Endothelial cell of umbilical vein (primary cell): ENCODE results near the gene SPAG16. TPM values are rescaled to one million over a fixed set of nuclear protein-coding genes. Genes with fewer than 3 reads are reported as not detected.
A peak's percentile ranks its signal among the peaks of the same experiment; 100 is the strongest.

Experiments
- BruUV-seq: library from RNA; stranded (reverse); fragments of 400-500 nt; replicated peaks from 2 replicates; lab custom pipeline; 2021; lab: Mats Ljungman, UMichigan
- CTCF ChIA-PET: fragments of 300-600, 350-600 bp; sonication (Branson Sonifier 250); formaldehyde crosslinking; loops from one replicate; lab custom pipeline; 2021; ENCODE audit warnings: antibody characterized with exemption, inconsistent platforms; lab: Charles Lee
- POLR2A ChIA-PET: fragments of 300-600, 350-600 bp; sonication (Branson Sonifier 250); formaldehyde crosslinking; loops from one replicate; lab custom pipeline; 2021; ENCODE audit warnings: antibody characterized with exemption, inconsistent platforms; lab: Charles Lee
- DNase-seq: peaks from one replicate; pipeline ENCODE4 v3.0.0-alpha.2; 2011; ENCODE audit warnings: low read depth, low spot score
- FAIRE-seq: peaks from 2 replicates; lab custom pipeline; 2011; peaks lifted over from hg19 to GRCh38; lab: Jason Lieb, UNC
- H2AFZ ChIP-seq: 2 replicates; pipeline ENCODE4 v1.6.0; 2012; ENCODE audit warnings: low read depth, low read length, control low read depth, inconsistent platforms
- H3K27ac ChIP-seq: 2 replicates; pipeline ENCODE4 v1.5.1; 2011; ENCODE audit warnings: low read depth, mild to moderate bottlenecking, control low read depth, low read length, moderate library complexity; ENCODE audit not compliant: insufficient read depth
- H3K27me3 ChIP-seq, 2 experiments: 2 replicates each; pipeline versions ENCODE4 v1.6.0 to v1.6.1; 2011; ENCODE audit warnings: low read length in 2 of 2, mixed read lengths in 1 of 2; ENCODE audit not compliant: control insufficient read depth in 2 of 2, insufficient read depth in 2 of 2
- H3K36me3 ChIP-seq, 2 experiments: 2 replicates in 1 of 2; 3 replicates in 1 of 2; pipeline ENCODE4 v1.5.1; 2011; ENCODE audit warnings: low read length in 2 of 2, mild to moderate bottlenecking in 1 of 2, moderate library complexity in 1 of 2; ENCODE audit not compliant: control insufficient read depth in 2 of 2, insufficient read depth in 2 of 2; ENCODE audit errors: extremely low read depth in 1 of 2
- H3K4me1 ChIP-seq: 3 replicates; pipeline ENCODE4 v1.5.1; 2011; ENCODE audit warnings: mild to moderate bottlenecking, low read length; ENCODE audit not compliant: control insufficient read depth, insufficient read depth; ENCODE audit errors: extremely low read depth
- H3K4me2 ChIP-seq: 2 replicates; pipeline ENCODE4 v1.6.1; 2011; ENCODE audit warnings: low read length, control low read depth, mixed read lengths; ENCODE audit not compliant: insufficient read depth
- H3K4me3 ChIP-seq, 3 experiments: fragments of 200-600 bp in 1 of 3; sonication (generic), shearing (Covaris generic) in 1 of 3; replicated peaks in 1 of 3; 2 replicates each; pipeline ENCODE4 v1.5.1; 2011 to 2016; ENCODE audit warnings: control low read depth in 3 of 3, low read length in 3 of 3, mild to moderate bottlenecking in 2 of 3, inconsistent platforms in 1 of 3, low read depth in 1 of 3, moderate library complexity in 1 of 3; ENCODE audit not compliant: insufficient read depth in 1 of 3
- H3K79me2 ChIP-seq: 2 replicates; pipeline ENCODE4 v1.6.0; 2012; ENCODE audit warnings: low read length, inconsistent platforms; ENCODE audit not compliant: control insufficient read depth, insufficient read depth
- H3K9ac ChIP-seq: replicated peaks from 2 replicates; pipeline ENCODE3; 2011; ENCODE audit warnings: low read length, control low read depth; ENCODE audit not compliant: insufficient read depth; ENCODE audit errors: extremely low read depth
- H3K9me1 ChIP-seq: replicated peaks from 3 replicates; pipeline ENCODE4 v1.6.0; 2011; ENCODE audit warnings: mild to moderate bottlenecking, low read length; ENCODE audit not compliant: control insufficient read depth, insufficient read depth; ENCODE audit errors: extremely low read depth
- H3K9me3 ChIP-seq: replicated peaks from 2 replicates; pipeline ENCODE4 v1.5.1; 2012; ENCODE audit warnings: low read length, inconsistent platforms; ENCODE audit not compliant: control insufficient read depth, insufficient read depth
- H4K20me1 ChIP-seq: replicated peaks from 2 replicates; pipeline ENCODE3; 2011; ENCODE audit warnings: mild to moderate bottlenecking, low read length; ENCODE audit not compliant: control insufficient read depth, insufficient read depth; ENCODE audit errors: extremely low read depth
- CTCF ChIP-seq, 2 donors: IDR thresholded peaks; 1 replicate in 1 of 2; 2 replicates in 1 of 2; pipeline ENCODE4 v1.5.1; 2011; ENCODE audit warnings: low read length in 2 of 2, mild to moderate bottlenecking in 2 of 2, moderate library complexity in 2 of 2, control low read depth in 1 of 2, inconsistent platforms in 1 of 2, low read depth in 1 of 2; ENCODE audit not compliant: insufficient read depth in 1 of 2; ENCODE audit errors: extremely low read depth in 1 of 2
- EZH2 ChIP-seq: IDR thresholded peaks from 2 replicates; pipeline ENCODE4 v1.6.1; 2012; ENCODE audit warnings: borderline replicate concordance, low read depth, mild to moderate bottlenecking, moderate library complexity, low read length, inconsistent platforms; ENCODE audit not compliant: severe bottlenecking
- FOS ChIP-seq: IDR thresholded peaks from 2 replicates; pipeline ENCODE4 v1.6.1; 2011; ENCODE audit warnings: mild to moderate bottlenecking, low read length, moderate library complexity, borderline replicate concordance; ENCODE audit not compliant: insufficient read depth
- GATA2 ChIP-seq: IDR thresholded peaks from 2 replicates; pipeline ENCODE4 v1.7.0; 2011; ENCODE audit warnings: low read depth, mild to moderate bottlenecking, moderate library complexity, mixed read lengths, low read length; ENCODE audit not compliant: insufficient read length, insufficient read depth
- JUN ChIP-seq: IDR thresholded peaks from 2 replicates; pipeline ENCODE4 v1.6.1; 2011; ENCODE audit warnings: borderline replicate concordance, low read depth; ENCODE audit not compliant: insufficient read length, insufficient read depth
- MYC ChIP-seq: IDR thresholded peaks from one replicate; pipeline ENCODE4 v1.6.1; 2011; ENCODE audit warnings: mild to moderate bottlenecking, low read depth, low read length
- POLR2A ChIP-seq: IDR thresholded peaks from 2 replicates; pipeline ENCODE4 v1.6.1; 2012; ENCODE audit warnings: low read depth, mild to moderate bottlenecking, control low read depth, low read length
- POLR2AphosphoS5 ChIP-seq: IDR thresholded peaks from 2 replicates; pipeline ENCODE4 v1.6.1; 2012; ENCODE audit warnings: low read depth, mild to moderate bottlenecking, control low read depth, low read length, moderate library complexity; ENCODE audit not compliant: insufficient read depth
- dilution Hi-C: fragments of 300-500 bp; cut with MboI; formaldehyde crosslinking; loops from one replicate; pipeline ENCODE4 v1.15.0; 2019; ENCODE audit warnings: low sequenced_read_pairs; ENCODE audit not compliant: extremely low pct_ligation_motif_present
- intact Hi-C: fragments of 100-400 bp; cut with micrococcal nuclease; formaldehyde crosslinking; loops from one replicate; pipeline ENCODE4 v1.10.0; 2022
- polyA plus RNA-seq, 4 experiments: library from polyadenylated mRNA; depleted of rRNA in 3 of 4; stranded (reverse) in 3 of 4; unstranded in 1 of 4; fragments of >200 nt; gene quantifications; 2 replicates each; pipeline versions ENCODE4 v1.2.1 to v1.2.3, GENCODE V29; 2011 to 2012; ENCODE audit warnings: missing spikeins in 1 of 4
- total RNA-seq: library from RNA; stranded (reverse); gene quantifications from 2 replicates; pipeline ENCODE4 v1.2.3, GENCODE V29; 2021
- TF ChIP-seq, protein P1 (sequence below): IDR thresholded peaks from 2 replicates; pipeline ENCODE4 v1.6.1; 2011; ENCODE audit not compliant: insufficient read depth, insufficient read length

The SPAG16 gene
- total and polyA plus RNA-seq, 2 donors (not counting 3 experiments of a cell fraction or from before 2014, with no cell fraction given) = 4.0 to 7.7 TPM

DNA sequence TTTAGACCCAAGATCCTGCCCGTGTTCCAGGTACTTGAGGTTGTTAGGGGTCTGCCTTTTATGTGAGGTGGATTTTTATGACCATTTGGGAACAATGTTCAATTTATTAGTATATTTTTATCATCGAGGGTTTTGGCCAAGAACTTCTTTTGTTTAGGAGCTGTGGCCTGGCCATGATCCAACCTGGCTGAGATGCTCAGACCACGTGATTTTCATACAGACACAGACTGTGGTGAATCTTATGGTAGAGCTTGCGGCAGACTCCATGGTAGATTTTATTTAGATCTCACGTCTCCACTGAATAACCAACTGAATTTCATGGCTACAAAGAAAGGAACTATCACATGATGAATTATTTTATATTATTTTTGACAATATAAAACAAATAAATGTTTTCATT, 721.1 kb downstream of the SPAG16 start:
- H2AFZ ChIP-seq = no peak overlapping the region
- FAIRE-seq (no peak), DNase-seq (peak; percentile 22)
- CTCF ChIA-PET = interaction anchor here (1.3 kb wide), 1 partner anchor 12 kb away, joined by 4 read pairs; no protein-coding TSS in a partner anchor
- no peaks in the 10 kb centered on the region for H3K79me2 ChIP-seq
- no peaks in the 10 kb centered on the region for H3K27me3 ChIP-seq
- TF ChIP-seq POLR2A (no peak), POLR2AphosphoS5 (no peak), JUN (no peak), GATA2 (no peak), CTCF (IDR thresholded peaks at IDR 0.05; ENCODE audit: extremely low read depth in 1 of 2, insufficient read depth in 1 of 2, low read depth in 1 of 2, low read length in 2 of 2) (no peak), MYC (no peak), FOS (no peak), EZH2 (no peak)
- TF ChIP-seq, protein P1, sequence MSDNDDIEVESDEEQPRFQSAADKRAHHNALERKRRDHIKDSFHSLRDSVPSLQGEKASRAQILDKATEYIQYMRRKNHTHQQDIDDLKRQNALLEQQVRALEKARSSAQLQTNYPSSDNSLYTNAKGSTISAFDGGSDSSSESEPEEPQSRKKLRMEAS = no peak
- no peak overlapping the region for H3K27ac ChIP-seq
- intact Hi-C loops (no loop called here), dilution Hi-C loops (no loop called here)
- no peaks in the 10 kb centered on the region for H4K20me1 ChIP-seq
- no peak overlapping the region for H3K4me3 ChIP-seq
- no peaks in the 10 kb centered on the region for H3K36me3 ChIP-seq
- H3K4me1 ChIP-seq = no peaks in the 10 kb centered on the region
- no TSS peak for BruUV-seq
- POLR2A ChIA-PET = no interaction called here
- no peak overlapping the region for H3K9ac ChIP-seq
- H3K9me1 ChIP-seq = no peaks in the 10 kb centered on the region
- no peak overlapping the region for H3K4me2 ChIP-seq
- H3K9me3 ChIP-seq = no peaks in the 10 kb centered on the region
